ENCODE data around the gene ITFG2. TPM values are rescaled to one million over a fixed set of nuclear protein-coding genes. Genes with fewer than 3 reads are reported as not detected.
A peak's percentile ranks its signal among the peaks of the same experiment; 100 is the strongest.

ITFG2 gene
- total RNA-seq, 2 experiments from 2014 or later: 25.4 to 25.8 TPM

GRCh38 chr12:2800046-2800570, 12.4 kb upstream of the ITFG2 start:
- Mint-ChIP-seq H3K9me3 (no peaks in the 10 kb centered on the region), H3K27ac (no peak overlapping the region), H3K4me1 (ENCODE audit: low read depth) (peaks cover 30% of the 10 kb centered on the region), H3K36me3 (ENCODE audit: low read depth) (peaks cover 79% of the 10 kb centered on the region), H3K27me3 (no peaks in the 10 kb centered on the region), H3K4me3 (no peak overlapping the region)
- ChIA-PET POLR2A (interaction anchor here (0.7 to 3.1 kb wide), 2 partner anchors 10 to 109 kb away, joined by 4 to 14 read pairs; no protein-coding TSS in a partner anchor), CTCF (interaction anchor here (1.6 to 2.3 kb wide), 3 partner anchors 14 to 109 kb away, joined by 4 to 10 read pairs (median 6); no protein-coding TSS in a partner anchor)
- TF ChIP-seq CTCF (IDR thresholded peaks at IDR 0.05): no peak
- intact Hi-C loops (cut with micrococcal nuclease): no loop called here
- ATAC-seq (no peak), DNase-seq (no peak)

GRCh38 chr12:2801044-2801783, 11.3 kb upstream of the ITFG2 start:
- CTCF ChIA-PET: interaction anchor here (1.6 to 2.3 kb wide), 3 partner anchors 13 to 110 kb away, joined by 4 to 10 read pairs (median 6); no protein-coding TSS in a partner anchor
- Mint-ChIP-seq H3K4me3 (no peak overlapping the region), H3K4me1 (ENCODE audit: low read depth) (peaks cover 30% of the 10 kb centered on the region), H3K9me3 (no peaks in the 10 kb centered on the region), H3K36me3 (ENCODE audit: low read depth) (peaks cover 82% of the 10 kb centered on the region), H3K27me3 (no peaks in the 10 kb centered on the region), H3K27ac (no peak overlapping the region)
- DNase-seq (no peak), ATAC-seq (no peak)
- intact Hi-C loops (cut with micrococcal nuclease): no loop called here
- no peak for TF ChIP-seq CTCF (IDR thresholded peaks at IDR 0.05)
- POLR2A ChIA-PET: interaction anchor here (1.1 to 3.1 kb wide), 3 partner anchors 9 to 31 kb away, joined by 3 to 14 read pairs (median 3); partner anchors contain the start of gene ITFG2

- ChIA-PET POLR2A (interaction anchor here (2.4 kb wide), 1 partner anchor 8 kb away, joined by 16 read pairs; the partner anchor contains the start of gene FKBP4), CTCF (no interaction called here)
- ATAC-seq (no peak), DNase-seq (no peak)
- intact Hi-C loops (cut with micrococcal nuclease): no loop called here
- peaks cover 64% of the 10 kb centered on the region for H3K36me3 Mint-ChIP-seq (ENCODE audit: low read depth)
- no peak overlapping the region for H3K4me3 Mint-ChIP-seq
- H3K27me3 Mint-ChIP-seq: no peaks in the 10 kb centered on the region
- TF ChIP-seq CTCF (IDR thresholded peaks at IDR 0.05): no peak
- H3K27ac Mint-ChIP-seq: peak overlapping the region; percentile 55
- peaks cover 7% of the 10 kb centered on the region for H3K4me1 Mint-ChIP-seq (ENCODE audit: low read depth)
- no peaks in the 10 kb centered on the region for H3K9me3 Mint-ChIP-seq
Observed at GRCh38 chr12:2803635-2804392, 8.7 kb upstream of the ITFG2 start.

- DNase-seq: no peak
- Mint-ChIP-seq H3K27me3 (no peaks in the 10 kb centered on the region), H3K36me3 (ENCODE audit: low read depth) (peaks cover 58% of the 10 kb centered on the region), H3K4me3 (no peak overlapping the region), H3K27ac (peak overlapping the region; percentile 55), H3K4me1 (ENCODE audit: low read depth) (peaks cover 3% of the 10 kb centered on the region), H3K9me3 (no peaks in the 10 kb centered on the region)
- no peak for ATAC-seq
- TF ChIP-seq CTCF (IDR thresholded peaks at IDR 0.05): no peak
- ChIA-PET CTCF (interaction anchor here (1.0 kb wide), 1 partner anchor 57 kb away, joined by 3 read pairs; no protein-coding TSS in a partner anchor), POLR2A (interaction anchor here (0.7 to 2.4 kb wide), 2 partner anchors 9 to 44 kb away, joined by 3 to 16 read pairs; partner anchors contain the start of gene FKBP4)
- intact Hi-C loops (cut with micrococcal nuclease): no loop called here
Observed at GRCh38 chr12:2804393-2805142, 7.9 kb upstream of the ITFG2 start.
